T follicular helper cell (primary cell): ENCODE results near the gene COPS7A.

Experiments
- DNase-seq: peaks from one replicate; pipeline ENCODE4 v3.0.0-alpha.2; 2020; ENCODE audit warnings: low read depth

The COPS7A gene

DNA sequence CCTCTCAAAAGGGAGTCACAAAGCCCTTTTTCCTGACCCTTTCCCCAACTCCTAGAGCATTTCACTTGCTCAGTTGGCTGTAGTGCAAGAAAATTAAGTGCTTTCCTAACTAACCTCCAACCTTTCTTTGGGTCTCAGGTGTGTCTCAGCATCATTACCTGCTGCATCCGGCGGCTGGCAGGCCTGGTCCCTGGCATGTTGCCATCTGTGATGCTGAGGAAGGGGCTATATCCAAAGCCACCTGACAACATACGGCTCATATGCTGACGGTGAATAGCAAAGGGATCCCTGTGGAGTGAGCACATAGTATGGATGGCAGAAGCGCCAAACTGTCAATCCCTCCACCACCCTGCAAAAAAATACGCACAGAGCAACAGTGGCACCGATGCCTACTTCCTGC lies 27.9 kb downstream of the COPS7A start:
- no peak for DNase-seq

DNA sequence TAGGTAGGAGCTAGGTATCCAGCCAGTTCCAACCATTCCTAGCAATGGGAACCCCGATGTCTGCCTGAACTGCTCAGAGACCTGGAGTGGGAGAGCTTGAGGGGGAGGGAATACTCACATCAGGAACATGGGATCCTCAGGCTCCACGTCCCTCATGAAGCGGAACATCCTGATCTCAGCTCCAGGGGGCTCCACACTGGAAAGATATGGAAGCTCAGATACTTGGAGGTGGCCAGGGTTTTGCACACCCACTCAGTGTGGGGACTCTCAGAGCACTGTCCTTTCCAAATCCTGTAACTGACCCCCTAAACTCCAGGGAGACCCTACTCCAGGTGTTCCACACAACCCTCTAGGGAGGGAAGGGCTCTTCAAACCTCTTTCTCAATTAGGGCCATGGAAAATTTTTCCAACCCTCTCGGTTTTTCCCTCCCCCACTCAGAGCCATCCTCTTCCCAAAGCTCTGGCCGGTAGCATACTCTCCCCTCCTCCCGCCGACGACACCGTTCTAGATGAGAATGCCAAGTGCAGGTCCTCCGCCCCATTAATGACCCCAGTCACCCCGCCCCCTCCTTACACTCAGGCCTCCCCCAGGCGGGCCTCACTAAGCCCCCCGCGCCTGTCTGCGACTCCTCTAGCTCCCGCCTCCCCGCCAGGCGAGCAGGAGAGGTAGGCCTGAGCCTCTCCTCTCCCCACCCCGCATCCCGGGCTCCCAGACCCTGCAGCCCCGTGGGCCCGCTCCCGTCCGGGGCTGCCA lies 28.5 kb downstream of the COPS7A start:
- peak; percentile 15 for DNase-seq

DNA sequence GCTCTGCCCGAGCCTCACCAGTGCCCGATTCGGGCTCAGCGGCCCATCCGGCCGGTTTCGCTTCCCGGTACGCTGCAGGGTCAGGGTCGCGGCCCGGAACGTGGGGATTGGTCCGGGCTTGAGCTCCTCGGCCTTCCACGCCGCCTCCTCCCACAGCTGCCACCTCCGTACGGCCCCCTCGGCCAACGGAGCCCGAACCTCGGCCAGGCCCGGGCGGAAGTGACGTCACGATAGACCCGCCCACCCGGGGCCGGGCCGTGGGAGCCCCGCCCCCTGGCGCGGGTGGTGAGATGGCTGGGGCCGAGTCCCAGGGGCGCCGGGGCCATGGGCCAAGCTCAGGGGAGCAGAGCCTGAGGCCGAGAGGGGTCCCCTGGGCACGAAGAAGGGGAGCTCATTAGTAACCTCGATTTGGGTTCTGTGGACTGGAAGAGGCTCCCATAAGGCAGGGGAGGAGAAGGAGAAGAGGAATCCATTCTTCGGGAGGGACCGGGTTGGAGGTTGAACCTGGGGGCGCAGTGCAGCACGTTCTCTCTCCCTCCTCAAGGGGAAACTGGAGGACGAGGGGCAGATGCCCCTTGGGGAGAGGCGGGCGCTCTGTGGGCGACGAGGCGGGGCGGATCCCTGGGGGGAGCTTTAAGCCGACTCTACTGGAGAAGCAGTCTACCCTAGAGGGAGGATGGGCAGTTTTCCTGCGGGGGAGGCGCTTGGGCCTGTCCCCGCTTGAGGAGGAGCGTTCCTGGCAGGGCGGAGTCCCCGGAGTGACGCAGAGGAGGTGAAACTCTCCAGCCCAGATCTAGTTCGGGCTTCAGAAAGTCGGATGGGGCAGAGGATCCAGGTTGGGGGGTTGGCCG lies 29.3 kb downstream of the COPS7A start, which contains the start of gene MLF2:
MLF2 (minus strand) TSS at position 221 of the 851 bp plus-strand sequence. CDS start 807 bp downstream, outside the sequence.
- DNase-seq: peak; percentile 95

DNA sequence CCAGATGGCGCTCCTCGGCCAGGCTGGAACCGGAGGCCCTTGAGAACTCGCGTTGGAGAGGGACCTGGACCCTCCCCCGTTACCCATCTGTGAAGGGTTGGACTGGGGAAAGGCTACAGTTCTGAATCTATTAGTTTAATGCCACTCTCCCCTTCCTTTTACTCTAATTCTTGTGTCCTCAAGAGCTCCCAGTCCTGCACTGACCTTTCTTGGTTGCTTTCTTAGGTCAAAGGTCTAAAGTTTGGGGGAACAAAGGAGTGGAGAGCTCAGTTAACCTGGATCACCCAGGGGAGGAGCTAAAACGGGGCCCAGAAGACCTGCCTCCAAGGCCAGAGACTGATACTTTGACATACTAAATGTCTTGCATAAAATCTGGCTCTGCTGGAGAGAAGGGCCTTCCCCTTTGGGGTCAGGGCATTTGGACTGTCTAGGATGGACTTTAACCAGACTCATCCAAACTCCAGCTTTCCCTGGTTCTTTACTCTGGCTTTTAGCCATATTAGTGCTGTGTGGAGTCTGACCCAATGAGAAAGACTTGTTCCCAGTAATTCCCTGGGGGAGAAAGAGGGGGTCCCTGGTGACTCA lies 30.0 kb downstream of the COPS7A start:
- no peak for DNase-seq

DNA sequence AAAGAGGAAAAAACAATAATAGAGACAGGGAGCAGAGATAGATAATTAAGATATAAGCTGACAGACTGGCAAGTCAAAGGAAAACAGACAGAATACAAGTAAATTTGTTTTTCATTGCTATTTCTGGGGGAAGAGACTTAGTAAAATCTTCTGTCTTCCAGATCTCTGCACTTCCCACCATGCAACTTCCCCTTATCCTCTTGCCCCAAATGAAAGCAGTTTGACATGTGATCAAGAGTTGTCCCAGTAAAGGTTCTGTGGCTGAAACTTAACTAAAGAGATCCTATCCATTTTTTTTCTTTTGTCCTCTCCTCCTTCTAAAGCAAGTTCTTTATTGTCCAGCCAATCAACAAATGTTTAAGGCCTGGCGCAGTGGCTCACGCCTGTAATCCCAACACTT lies 30.6 kb downstream of the COPS7A start:
- DNase-seq: no peak

DNA sequence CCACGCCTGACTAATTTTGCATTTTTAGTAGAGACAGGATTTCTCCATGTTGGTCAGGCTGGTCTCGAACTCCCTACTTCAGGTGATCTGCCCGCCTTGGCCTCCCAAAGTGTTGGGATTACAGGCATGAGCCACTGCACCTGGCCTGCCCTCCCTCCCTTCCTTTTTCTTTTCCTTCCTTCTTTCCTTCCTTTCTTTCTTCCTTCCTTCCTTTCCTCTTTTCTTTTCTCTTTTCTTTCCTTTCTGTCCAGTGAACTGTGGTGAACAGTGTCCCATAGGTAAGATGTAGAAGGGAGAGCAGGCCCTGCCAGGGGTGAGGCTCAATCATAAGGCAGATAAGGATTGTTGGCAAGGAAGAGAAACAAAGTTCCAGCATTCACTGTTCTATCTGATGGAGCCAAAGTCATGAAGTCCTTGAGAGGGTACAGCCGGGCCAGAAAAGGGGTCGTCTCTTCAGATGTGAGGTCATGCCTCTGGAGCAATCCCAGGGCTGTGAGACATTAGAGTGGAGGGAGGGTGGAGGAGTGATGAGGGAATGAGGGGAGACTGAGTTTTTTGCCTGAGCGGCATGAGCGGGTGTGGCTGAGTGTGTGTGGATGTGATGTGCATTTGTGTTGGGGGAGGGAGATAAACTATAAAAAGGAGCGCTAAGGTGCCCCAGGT lies 33.3 kb downstream of the COPS7A start:
- no peak for DNase-seq

DNA sequence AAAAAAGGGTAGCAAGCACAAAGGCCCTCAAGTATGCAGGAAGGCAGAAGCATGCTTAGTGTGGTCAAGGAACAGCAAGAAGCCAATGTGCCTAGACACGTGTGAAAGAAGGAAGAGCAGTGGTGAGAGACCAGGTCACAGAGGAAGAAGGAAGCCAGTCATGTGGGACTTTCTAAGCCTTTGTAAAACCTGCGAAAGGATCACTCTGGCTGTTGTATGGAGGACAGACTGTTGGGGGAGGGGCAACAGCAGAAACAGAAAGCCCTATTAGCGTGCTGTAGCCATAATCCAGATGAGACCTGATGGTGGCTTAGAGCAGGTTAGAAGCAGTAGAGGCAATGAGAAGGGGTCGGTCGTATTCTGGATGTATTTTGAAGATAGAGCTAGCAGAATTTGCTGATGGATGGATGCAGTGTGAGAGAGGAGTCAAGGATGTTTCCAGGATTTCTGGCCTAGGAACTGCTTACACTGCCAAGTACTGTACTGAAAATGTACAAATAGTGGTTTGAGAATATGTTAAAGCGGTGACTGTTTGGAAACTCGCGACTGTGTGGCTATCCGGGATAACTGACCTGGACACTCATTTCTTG lies 34.8 kb downstream of the COPS7A start:
- no peak for DNase-seq

DNA sequence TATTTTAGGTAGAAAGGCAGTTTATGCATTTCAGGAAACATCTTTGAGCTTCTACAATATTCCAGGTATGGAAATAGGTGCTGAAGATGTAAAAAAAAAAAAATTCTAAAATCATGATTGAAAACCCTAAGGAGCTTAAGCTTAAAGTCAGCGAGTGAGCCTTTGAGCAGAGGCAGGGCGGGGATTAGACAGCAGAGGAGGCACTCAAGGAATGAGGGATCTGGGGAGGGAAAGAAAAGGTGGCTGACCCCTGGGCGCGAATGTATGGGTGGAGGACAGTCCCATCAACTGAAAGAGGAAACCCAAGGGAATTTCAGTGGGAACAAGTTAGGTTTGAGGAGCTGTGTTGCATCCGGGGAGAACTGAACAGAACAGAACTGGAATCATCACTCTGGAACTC lies 35.9 kb downstream of the COPS7A start:
- no peak for DNase-seq

DNA sequence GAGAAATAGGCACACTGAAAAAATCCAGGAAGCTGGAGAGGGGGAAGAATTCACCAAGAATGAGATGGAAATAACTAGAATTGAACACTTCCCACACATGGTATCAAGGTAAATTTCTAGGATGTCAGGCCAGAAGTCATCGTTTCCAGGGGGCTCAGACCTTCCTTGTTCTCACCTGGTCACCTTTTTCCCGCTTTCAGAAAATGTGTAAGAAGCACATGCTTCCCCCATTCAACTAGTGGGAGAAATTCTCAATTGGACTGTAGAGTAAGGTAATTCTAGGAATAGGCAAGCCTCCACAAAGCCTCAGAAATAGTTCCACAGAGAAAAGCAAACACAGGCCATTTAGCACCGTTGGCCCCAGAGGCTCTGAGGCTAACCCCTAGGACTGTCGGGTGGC lies 39.5 kb downstream of the COPS7A start:
- no peak for DNase-seq

DNA sequence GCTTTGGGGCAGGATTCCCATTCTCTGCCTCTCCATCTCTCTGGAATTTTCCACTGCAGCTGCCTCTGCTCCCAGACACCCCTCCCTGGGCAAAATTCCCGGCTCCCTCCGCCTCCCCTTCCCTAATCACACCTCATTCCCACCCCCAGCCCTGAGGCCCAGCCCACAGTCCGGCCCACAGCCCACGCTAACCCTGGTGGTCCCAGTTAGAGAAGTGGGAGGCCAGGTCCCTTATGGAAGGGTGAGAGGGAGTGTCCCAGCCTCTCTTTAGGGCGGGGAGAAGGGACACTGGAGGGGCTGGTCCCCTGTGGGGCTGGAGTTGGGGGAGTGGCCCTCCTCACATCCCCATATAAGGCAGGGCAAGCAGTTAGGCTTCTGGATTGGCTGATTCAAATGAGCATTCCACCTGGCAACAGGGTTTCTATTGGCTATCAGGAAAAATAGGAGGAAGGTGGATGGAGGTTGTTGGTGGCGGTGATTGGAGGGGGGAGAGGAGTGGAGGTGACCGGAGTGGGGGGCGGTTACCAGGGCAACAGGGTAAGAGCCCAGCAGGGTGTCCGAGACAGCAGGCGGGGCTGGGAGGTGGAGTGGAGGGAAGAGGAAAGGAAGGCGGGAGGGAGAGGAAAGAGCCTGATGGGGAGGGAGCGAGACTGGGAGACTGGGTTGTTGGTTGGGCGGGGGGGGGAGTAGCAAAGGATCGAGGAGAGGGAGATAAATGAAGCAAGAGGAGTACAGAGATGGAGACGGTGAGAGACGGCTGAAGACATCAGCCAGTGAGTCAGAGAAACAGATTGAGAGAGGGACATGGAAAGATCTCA lies 40.4 kb downstream of the COPS7A start:
- peak; percentile 18 for DNase-seq

DNA sequence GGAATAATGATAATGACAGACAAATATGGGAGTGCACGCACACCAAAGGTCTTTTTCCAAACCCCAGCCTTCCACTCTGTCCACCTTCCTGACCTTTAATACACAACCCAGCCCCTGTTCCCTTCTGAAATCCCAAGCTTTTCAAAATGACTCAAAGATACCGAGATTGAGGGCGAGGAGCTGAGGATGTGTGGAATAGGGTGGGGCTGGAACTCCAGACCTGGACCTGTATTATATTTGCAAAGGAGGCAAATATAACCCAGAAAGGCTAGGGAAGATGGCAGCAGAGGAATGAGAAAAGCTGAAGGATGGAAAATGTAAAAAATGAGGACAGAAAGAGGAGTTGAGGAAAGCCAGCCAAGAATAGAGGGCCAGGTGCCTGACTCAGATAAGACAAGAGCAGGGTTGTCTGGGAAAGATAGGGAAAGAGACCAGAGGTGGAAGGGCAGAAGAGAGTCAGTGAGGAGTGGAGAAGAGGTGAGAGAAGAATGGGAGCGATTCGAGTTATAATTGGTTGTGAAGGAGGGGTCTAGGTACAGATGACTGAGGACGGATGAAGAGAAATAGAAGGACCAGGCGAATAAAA lies 41.3 kb downstream of the COPS7A start:
- no peak for DNase-seq

DNA sequence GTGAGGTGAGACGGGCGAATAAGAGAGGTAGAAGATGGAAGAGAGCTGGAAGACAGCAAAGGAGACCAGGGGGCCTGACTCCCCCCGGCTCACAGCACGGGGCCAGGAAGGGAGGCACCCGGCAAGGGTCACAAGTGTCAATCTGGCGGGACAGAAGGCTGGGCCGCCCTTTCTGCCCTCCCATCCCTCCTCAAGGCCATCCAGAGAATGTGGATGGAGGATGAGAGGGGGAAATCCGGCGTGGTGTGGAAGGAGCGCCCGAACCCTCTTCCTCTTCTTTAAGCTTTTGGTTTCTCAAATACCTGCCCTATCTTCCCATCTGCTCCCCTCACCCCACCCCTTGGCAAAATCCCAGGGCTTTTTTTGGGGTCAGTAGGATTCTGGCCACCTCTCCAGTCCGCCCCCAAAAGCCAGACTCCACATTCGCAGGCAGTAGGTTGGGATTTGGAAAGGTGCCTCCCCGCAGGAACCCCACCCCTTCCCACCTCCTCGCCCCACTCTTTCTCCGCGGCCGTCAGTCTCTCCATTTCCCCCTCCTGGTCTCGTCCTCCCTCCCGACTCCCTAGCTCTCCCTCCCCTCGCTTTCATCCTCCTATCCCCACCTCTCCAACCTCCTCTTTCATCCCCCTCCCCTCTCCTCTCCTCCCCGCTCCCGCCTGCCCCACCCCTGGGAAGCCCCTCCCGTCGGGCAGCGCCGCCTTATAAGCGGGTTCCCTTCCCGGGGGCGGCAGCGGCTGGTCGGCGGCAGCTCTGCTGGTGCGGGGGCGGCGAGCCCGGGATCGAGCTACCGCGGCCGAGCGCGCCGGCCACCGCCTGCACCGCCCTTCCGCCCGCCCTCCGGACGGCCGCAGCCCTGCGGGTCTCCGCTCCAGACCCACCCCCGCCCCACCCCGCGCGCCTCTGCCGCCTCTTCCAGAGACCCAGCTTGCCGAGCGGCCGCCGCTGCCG lies 42.1 kb downstream of the COPS7A start, which contains the start of gene PTMS:
PTMS (plus strand) TSS at position 730 of the 948 bp plus-strand sequence. CDS start 343 bp downstream, outside the sequence.
- DNase-seq: no peak

DNA sequence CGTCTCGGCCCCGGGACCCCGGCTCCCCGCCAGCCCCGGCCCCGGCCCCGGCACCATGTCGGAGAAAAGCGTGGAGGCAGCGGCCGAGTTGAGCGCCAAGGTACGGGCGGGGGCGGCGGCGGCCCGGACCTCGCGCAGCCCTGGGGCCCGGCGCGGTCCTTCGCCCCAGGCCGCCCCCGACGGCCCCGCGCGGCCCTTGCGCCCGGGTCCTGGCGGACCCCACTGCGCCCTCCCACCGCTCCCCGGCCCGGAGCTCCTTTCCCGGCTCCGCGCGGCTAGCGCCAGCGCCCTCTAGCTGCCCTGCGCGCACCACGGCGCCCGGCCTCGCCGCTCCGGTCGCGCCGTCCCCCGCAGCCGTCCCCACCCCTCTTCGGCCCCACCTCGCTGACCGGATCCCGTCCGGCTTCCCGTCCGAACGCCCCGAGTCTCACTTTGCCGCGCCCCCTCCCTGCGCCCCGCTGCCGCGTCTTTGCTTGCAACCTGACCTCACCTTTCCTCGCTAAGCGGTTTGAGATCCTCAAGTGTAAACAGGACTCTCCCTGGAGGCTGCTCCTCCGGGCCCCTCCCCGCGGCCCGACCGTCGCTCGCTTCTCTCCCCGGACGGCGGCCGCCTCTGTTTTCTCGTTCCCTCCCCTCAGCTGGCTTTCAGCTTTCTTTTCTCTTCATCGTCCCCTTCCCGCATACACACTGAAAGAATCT lies 43.0 kb downstream of the COPS7A start:
- peak; percentile 20 for DNase-seq

DNA sequence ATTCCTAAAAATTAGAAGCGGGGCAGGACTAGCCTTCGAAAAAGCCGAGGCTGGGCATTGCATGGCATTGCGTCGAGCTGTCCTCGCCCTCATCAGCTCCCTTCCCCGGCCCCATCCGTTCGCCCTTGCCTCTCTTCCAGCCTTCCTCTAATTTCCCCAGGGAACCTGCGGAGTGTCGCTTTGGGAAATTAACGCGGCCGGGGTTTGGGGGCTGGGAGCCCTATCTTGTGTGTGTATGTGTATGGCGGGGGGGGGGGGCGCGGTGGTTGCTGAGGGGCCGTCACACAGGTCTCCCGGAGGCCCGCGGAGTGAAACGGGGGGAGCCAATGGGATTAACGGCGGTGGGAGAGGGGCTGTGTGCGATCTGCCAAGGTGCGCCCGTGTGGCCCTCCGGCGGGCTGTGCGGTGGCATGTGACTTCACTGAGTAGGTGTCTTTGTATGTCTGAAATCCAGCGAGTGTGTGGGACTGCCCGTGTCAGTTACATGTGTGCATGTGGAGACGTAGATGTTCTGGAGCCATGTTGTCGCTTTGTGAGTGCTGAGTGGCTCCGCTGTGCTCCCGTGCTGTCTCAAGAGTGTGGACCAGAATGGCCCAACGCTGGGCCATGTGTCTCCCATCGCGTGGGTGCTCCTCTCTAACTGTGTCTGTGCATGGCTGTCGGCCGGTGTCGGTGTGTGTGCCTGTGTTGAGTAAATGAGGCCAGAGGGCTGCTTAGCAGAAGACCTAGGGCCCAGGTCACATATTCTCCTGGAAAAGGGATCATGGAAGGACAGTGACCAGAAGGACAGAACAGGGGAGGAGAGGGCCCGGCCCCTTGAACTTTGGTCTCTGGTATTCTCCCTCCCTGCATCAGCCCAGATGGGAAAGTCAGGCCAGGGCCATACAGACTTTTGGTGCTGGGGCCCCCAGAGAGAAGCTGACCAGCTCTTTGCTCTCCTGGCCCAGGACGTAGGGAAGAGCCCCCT lies 43.8 kb downstream of the COPS7A start:
- DNase-seq: no peak

DNA sequence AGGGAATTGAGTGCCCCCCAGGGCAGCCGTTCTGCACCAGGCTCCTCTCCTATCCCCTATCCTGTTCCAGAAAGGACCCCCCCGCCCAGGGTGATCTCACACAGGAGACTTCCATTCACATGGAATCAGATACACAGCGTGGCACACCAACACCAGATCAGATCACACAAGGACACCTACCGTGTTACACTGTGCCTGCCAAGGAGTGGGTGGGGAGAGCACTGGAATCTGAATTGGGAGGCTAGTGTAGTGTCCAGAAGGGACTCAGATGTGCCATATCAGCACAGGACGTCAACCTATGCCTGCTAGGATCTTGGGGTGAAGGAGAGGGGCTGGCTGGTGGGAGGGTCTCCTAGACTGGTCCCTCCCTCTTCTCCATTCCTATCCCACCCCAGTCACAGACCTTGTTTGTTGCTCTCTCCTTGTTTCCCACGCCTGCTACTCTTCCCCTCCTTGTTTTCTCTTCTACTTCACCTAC lies 44.6 kb downstream of the COPS7A start:
- no peak for DNase-seq

DNA sequence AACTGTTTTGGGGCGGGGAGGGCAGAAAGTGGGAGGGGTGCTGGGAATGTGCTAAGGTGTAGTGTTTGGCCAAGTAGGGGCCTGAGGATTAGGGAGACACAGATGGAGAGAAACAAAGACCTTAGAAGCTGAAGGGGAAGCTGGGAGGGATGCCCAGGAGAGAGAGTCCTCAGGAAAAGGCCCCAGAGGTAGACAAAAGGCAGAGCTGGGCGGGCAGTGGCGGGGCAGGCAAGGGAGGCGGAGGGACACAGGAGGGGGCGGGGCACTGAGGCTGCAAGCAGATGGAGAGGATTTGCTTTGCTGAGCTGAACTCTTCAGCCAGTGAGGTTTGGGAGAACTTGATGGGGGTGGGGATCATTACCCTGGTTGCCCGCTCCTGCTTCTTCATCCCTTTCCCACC lies 45.1 kb downstream of the COPS7A start:
- no peak for DNase-seq

DNA sequence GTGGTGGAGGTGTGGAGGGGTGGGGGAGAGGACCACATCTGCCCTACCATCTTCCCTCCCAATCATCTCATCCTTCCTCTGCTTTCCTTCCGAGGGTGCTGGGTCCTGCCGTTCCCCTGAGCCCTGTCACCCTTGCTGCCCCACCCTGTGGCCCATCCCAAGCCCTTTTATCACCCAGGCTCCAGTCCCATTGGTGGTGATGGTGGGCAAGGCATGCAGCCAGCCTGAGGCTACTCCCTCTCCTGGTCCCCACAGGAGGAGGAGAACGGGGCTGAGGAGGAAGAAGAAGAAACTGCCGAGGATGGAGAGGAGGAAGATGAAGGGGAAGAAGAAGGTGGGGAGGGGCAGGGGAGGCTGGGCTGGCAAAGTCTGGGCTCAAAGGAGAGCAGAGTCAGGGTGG lies 45.8 kb downstream of the COPS7A start:
- DNase-seq: no peak
